AG09309 (cell line): ENCODE data around the gene KMT5B.

ENCODE experiments used
- DNase-seq: peaks from one replicate; pipeline ENCODE4 v3.0.0-alpha.2; 2010; ENCODE audit warnings: low read depth
- H3K4me3 ChIP-seq: 2 replicates; pipeline ENCODE4 v1.5.1; 2011; ENCODE audit warnings: mild to moderate bottlenecking, low read depth, low read length, moderate library complexity; ENCODE audit not compliant: control insufficient read depth
- TF ChIP-seq, protein P1 (sequence below): IDR thresholded peaks from 2 replicates; pipeline ENCODE4 v1.5.1; 2011; ENCODE audit warnings: mild to moderate bottlenecking, low read depth, low read length, inconsistent platforms; ENCODE audit not compliant: insufficient read depth, control insufficient read depth; ENCODE audit errors: missing control alignments

The KMT5B gene

DNA sequence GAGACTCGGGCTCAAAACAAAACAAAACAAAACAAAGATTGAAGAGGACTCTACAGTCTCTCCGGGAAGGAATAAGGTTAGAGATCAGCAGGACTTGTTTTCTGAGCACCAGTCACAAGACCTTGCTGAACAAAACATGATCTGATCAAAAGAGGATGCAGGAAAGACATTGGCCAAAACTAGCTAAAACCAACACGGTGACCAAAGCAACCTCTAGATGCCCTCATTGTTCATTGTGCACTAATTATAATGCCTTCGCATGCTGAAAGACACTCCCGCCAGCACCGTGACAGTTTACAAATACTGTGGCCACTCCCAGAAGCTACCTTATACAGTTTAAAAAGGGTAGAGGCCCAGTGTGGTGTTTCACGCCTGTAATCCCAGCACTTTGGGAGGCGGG, 76.2 kb downstream of the KMT5B start:
- TF ChIP-seq, protein P1, sequence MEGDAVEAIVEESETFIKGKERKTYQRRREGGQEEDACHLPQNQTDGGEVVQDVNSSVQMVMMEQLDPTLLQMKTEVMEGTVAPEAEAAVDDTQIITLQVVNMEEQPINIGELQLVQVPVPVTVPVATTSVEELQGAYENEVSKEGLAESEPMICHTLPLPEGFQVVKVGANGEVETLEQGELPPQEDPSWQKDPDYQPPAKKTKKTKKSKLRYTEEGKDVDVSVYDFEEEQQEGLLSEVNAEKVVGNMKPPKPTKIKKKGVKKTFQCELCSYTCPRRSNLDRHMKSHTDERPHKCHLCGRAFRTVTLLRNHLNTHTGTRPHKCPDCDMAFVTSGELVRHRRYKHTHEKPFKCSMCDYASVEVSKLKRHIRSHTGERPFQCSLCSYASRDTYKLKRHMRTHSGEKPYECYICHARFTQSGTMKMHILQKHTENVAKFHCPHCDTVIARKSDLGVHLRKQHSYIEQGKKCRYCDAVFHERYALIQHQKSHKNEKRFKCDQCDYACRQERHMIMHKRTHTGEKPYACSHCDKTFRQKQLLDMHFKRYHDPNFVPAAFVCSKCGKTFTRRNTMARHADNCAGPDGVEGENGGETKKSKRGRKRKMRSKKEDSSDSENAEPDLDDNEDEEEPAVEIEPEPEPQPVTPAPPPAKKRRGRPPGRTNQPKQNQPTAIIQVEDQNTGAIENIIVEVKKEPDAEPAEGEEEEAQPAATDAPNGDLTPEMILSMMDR = no peak
- H3K4me3 ChIP-seq = no peak overlapping the region
- DNase-seq = no peak

DNA sequence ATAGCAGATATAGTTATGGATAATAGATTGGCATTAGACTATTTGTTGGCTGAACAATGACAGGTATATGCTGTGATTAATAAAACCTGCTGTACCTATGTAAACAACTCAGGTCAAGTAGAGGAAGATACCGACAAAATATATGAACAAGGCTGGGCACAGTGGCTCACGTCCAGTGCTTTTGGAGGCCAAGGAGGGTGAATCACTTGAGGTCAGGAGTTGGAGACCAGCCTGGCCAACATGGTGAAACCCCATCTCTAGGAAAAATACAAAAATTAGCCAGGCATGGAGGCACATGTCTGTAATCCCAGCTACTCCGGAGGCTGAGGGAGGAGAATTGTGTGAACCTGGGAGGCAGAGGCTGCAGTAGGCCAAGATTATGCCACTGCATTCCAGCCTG, 77.9 kb downstream of the KMT5B start:
- no peak overlapping the region for H3K4me3 ChIP-seq
- no peak for DNase-seq
- TF ChIP-seq, protein P1 = no peak

DNA sequence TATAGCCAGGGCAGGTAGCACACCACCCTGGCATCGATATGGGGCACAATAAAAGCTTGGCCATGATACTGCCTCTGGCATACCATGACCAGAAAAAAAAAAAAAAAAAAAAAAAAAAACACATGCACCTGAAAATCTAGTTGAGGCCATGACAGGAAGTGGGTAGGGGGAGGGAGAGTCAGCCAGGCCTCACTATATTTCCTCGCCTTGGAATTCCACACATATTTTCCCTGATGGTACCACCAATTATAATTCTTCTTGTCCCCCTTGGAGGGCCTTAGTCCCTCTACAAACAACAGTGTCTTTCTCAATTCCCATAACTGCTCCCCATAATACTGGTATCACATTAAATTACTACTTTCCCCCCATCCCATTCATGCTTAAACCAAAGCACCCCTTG, 79.3 kb downstream of the KMT5B start:
- DNase-seq = no peak
- H3K4me3 ChIP-seq = no peak overlapping the region
- TF ChIP-seq, protein P1 = no peak

DNA sequence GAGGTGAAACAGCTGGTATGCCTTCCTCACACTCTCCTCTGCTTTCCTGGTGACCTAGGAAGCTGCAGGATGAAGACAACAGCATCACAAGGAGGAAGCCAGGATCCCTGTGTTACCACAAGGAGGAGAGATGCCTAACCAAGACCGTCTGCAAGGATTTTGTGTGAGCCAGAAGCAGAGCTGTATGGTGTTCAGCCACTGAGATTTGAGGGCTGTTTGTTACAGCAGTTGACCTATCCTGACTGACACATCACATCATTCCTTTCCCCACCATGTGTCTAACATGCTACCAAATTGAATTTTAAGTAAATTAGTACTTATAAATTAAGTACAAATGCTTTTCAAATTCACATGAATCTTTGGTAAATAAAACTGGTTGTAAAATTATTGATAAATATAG, 83.0 kb downstream of the KMT5B start:
- no peak for DNase-seq
- H3K4me3 ChIP-seq = no peak overlapping the region
- TF ChIP-seq, protein P1 = no peak

DNA sequence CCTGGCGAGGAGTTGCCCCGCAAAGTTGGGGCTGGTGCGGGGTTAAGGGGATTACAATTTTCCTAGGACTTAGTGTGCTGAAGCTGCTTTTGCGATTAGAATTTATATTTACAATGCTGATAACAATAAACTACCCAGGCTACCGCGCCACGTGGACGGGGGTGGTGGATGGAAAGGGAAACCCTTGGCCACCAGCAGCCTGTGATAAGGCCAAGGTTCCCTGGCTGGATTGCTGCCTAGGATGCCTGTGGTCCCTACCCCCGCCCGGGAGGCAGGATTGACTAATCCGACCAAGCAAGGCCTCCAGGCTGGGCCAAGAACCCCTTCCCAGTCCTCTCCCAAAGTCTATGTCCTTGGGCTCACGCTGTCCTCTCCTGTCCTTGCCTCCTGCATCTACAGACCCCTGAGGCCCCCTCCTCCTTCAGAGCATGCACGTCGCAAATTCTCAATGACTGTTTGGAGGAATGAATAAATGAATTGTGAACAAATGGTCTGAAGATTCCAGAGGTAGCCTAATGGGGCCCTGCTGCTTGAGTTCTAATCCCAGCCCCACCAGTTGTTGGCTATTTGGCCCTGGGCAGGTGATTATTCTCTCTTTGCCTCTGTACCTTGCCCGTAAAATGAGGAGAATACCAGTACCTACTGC, 84.3 kb downstream of the KMT5B start:
- H3K4me3 ChIP-seq = peak overlapping the region; percentile 28
- TF ChIP-seq, protein P1 = no peak
- peak; percentile 18 for DNase-seq

DNA sequence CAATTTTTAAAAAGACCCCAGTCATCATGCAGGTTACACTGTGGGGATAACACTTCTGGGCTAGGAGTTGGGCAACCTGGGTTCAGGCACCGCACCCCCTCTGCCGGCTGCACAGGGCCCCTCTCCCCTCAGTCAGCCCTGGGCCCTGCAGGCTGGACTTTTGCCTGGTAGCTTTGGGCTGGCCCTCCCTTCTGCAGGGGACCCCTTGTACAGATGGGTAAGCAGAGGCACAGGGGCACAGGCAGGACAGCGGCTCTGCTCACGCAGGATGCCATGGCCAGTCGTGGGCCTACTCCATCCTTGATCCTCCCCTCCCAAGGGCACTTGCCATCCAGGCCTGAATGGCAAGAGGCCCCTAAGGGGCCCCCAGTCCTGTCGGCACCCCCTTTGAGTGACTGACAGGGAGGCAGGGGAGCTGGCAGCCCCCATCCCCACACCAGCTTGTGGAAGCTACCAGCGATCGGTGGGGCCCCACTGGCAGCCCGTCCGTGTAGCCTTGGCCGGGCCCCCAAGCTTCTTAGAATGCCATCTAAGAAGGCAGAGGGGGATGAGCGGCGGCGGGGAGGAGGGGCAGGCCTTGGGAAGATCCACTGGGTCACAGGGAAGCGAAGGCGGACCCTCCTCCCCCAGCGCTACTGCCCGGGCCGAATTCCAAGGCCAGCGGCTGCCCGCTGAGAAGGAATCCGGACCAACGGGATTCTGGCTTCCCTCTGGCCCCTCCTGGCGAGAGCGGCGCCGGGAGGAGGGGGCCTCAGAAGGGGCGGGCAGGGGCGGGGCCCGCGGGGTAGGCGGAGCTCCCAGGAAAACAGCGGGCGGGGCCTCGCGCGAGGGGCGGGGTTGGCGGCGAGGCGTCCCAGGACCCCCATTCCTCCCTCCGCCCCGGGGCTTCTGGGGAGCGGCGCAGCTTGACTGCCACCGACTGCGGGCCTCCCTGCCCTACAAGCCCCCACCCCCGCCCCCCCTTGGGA, 85.1 kb downstream of the KMT5B start:
- no peak for DNase-seq
- peak overlapping the region; percentile 28 for H3K4me3 ChIP-seq
- TF ChIP-seq, protein P1 = no peak
